ENCODE data around the gene RAP1GAP.

- TF ChIP-seq POLR2AphosphoS5 (IDR thresholded peaks at IDR 0.05) (no peak), CTCF (IDR thresholded peaks at IDR 0.05) (no peak), EP300 (IDR thresholded peaks at IDR 0.05) (no peak)
These were observed 35.9 kb downstream of the RAP1GAP start for GRCh38 chr1:21633141-21633755.

Measured in esophagus muscularis mucosa (tissue), 4 donors.